Transverse colon (tissue), 4 donors: ENCODE results near the gene SLX4.

ENCODE experiments used
- CTCF ChIP-seq, 5 experiments: fragments of 200-600 bp in 3 of 5; fragments of 450-650 bp in 2 of 5; sonication (generic) in 3 of 5; IDR thresholded peaks; 1 replicate in 2 of 5; 2 replicates in 3 of 5; pipeline ENCODE4 v1.5.1; 2016 to 2017; ENCODE audit warnings: antibody characterized with exemption in 5 of 5, inconsistent platforms in 3 of 5, mild to moderate bottlenecking in 2 of 5, moderate library complexity in 1 of 5
- EP300 ChIP-seq: sonication (generic); formaldehyde crosslinking; IDR thresholded peaks from one replicate; pipeline ENCODE4 v1.6.1; 2017; ENCODE audit warnings: antibody characterized with exemption, low read depth
- POLR2A ChIP-seq: fragments of 450-650 bp; IDR thresholded peaks from one replicate; pipeline ENCODE4 v1.6.1; 2016; ENCODE audit warnings: antibody characterized with exemption, mild to moderate bottlenecking, moderate library complexity
- POLR2AphosphoS5 ChIP-seq, 3 donors: sonication (generic); formaldehyde crosslinking; IDR thresholded peaks; one replicate each; pipeline ENCODE4 v1.6.1; 2016; ENCODE audit warnings: antibody characterized with exemption in 3 of 3

DNA sequence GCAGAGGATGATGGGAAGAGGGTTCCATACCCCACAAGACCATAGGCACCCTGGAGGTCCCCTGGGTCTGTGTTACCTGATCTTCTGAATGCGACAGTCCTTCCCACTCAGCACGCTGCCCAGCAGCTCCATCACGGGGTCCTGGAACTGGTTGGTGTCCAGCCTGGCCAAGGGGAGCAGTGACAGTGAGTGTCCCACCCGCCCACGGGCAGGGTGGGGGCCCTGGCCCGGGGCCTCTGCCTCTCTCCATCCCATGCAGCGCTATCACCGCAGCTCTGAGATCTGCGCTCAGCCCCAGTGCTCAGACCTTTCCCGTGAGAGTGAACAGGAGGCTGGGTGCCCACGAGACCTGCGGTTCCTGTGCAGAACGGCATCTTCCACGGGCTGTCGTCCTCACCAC is 49.8 kb downstream of the SLX4 start:
- TF ChIP-seq CTCF (IDR thresholded peaks at IDR 0.05), result no peak
- no peak for TF ChIP-seq POLR2AphosphoS5 (IDR thresholded peaks at IDR 0.05)
- TF ChIP-seq POLR2A, result no peak
- TF ChIP-seq EP300, result no peak
